WTC11 (cell line): ENCODE results near the gene GAK. TPM values are rescaled to one million over a fixed set of nuclear protein-coding genes. Genes with fewer than 3 reads are reported as not detected.

Experiments used
- ATAC-seq: fragments of 200-7000 bp; cut with Tn5 transposase; 2 replicates; pipeline ENCODE4 v1.10.0; 2021; ENCODE audit warnings: mild to moderate bottlenecking, moderate library complexity
- CTCF ChIA-PET: fragments of 300-600 bp; sonication (Branson Sonifier 250); formaldehyde crosslinking; loops from one replicate; lab custom pipeline; 2021; ENCODE audit warnings: antibody characterized with exemption; lab: Charles Lee
- POLR2A ChIA-PET: fragments of 350-600 bp; sonication (Branson Sonifier 250); formaldehyde crosslinking; loops from one replicate; lab custom pipeline; 2021; ENCODE audit warnings: antibody characterized with exemption; lab: Charles Lee
- DNase-seq: peaks from one replicate; pipeline ENCODE4 v3.0.0; 2021; ENCODE audit warnings: low spot score
- H3K27ac Mint-ChIP-seq: 2 replicates; pipeline ENCODE4 v1.8.0; 2021; ENCODE audit warnings: mixed read lengths
- H3K27me3 Mint-ChIP-seq: 2 replicates; pipeline ENCODE4 v1.8.0; 2021; ENCODE audit warnings: low read depth, mild to moderate bottlenecking, moderate library complexity, mixed read lengths
- H3K36me3 Mint-ChIP-seq: 2 replicates; pipeline ENCODE4 v1.8.0; 2021; ENCODE audit warnings: mixed read lengths
- H3K4me1 Mint-ChIP-seq: 2 replicates; pipeline ENCODE4 v1.8.0; 2022; ENCODE audit warnings: mixed read lengths
- H3K4me3 Mint-ChIP-seq: 2 replicates; pipeline ENCODE4 v1.8.0; 2021; ENCODE audit warnings: mild to moderate bottlenecking, moderate library complexity, mixed read lengths
- H3K9me3 Mint-ChIP-seq: 2 replicates; pipeline ENCODE4 v1.8.0; 2021; ENCODE audit warnings: mixed read lengths
- CBFB ChIP-seq: sonication (generic); formaldehyde crosslinking; IDR thresholded peaks from 2 replicates; pipeline ENCODE4 v1.8.1; 2022; ENCODE audit warnings: mild to moderate bottlenecking, low read depth, missing genetic modification reagents
- EMX1 ChIP-seq: fragments of 250-450 bp; sonication (Bioruptor Pico); IDR thresholded peaks from 2 replicates; pipeline ENCODE4 v1.8.0; 2021; ENCODE audit warnings: mild to moderate bottlenecking
- ETV6 ChIP-seq: sonication (generic); formaldehyde crosslinking; IDR thresholded peaks from 2 replicates; pipeline ENCODE4 v1.8.1; 2022; ENCODE audit warnings: mild to moderate bottlenecking, missing genetic modification reagents
- GTF2I ChIP-seq: fragments of 250-450 bp; sonication (Bioruptor Pico); conservative IDR thresholded peaks from 2 replicates; pipeline ENCODE4 v1.4.0; 2021; ENCODE audit warnings: mild to moderate bottlenecking
- PRRX2 ChIP-seq: fragments of 250-450 bp; sonication (Bioruptor Pico); IDR thresholded peaks from 2 replicates; pipeline ENCODE4 v1.8.0; 2021; ENCODE audit warnings: mild to moderate bottlenecking
- RELA ChIP-seq: sonication (generic); formaldehyde crosslinking; IDR thresholded peaks from 2 replicates; pipeline ENCODE4 v1.8.1; 2022; ENCODE audit warnings: missing genetic modification reagents, mild to moderate bottlenecking, borderline replicate concordance
- SMAD4 ChIP-seq: sonication (generic); formaldehyde crosslinking; IDR thresholded peaks from 2 replicates; pipeline ENCODE4 v1.8.0; 2022; ENCODE audit warnings: mild to moderate bottlenecking, missing genetic modification reagents
- SOX15 ChIP-seq: fragments of 250-450 bp; sonication (Bioruptor Pico); IDR thresholded peaks from 2 replicates; pipeline ENCODE4 v1.9.0; 2021; ENCODE audit warnings: mild to moderate bottlenecking
- TEAD4 ChIP-seq: sonication (generic); formaldehyde crosslinking; IDR thresholded peaks from 2 replicates; pipeline ENCODE4 v1.8.0; 2022; ENCODE audit warnings: mild to moderate bottlenecking, missing genetic modification reagents
- ZBTB21 ChIP-seq: sonication (generic); formaldehyde crosslinking; IDR thresholded peaks from 2 replicates; pipeline ENCODE4 v1.8.1; 2023; ENCODE audit warnings: mild to moderate bottlenecking, missing genetic modification reagents, borderline replicate concordance
- ZNF232 ChIP-seq: sonication (generic); formaldehyde crosslinking; IDR thresholded peaks from 2 replicates; pipeline ENCODE4 v1.8.0; 2022; ENCODE audit warnings: mild to moderate bottlenecking, missing genetic modification reagents
- total RNA-seq: library from RNA; stranded (reverse); gene quantifications from 3 replicates; pipeline ENCODE4 v1.2.3, GENCODE V29; 2021
- TF ChIP-seq, protein P1 (sequence below): fragments of 250-450 bp; sonication (Bioruptor Pico); IDR thresholded peaks from 2 replicates; pipeline ENCODE4 v1.9.0; 2021; ENCODE audit warnings: mild to moderate bottlenecking, borderline replicate concordance
- TF ChIP-seq, protein P2 (sequence below): sonication (generic); formaldehyde crosslinking; IDR thresholded peaks from 2 replicates; pipeline ENCODE4 v1.8.0; 2022; ENCODE audit warnings: mild to moderate bottlenecking, missing genetic modification reagents
- TF ChIP-seq, protein P3 (sequence below): sonication (generic); formaldehyde crosslinking; conservative IDR thresholded peaks from 2 replicates; pipeline ENCODE4 v1.8.1; 2022; ENCODE audit warnings: mild to moderate bottlenecking, missing genetic modification reagents
- TF ChIP-seq, protein P4 (sequence below): sonication (generic); formaldehyde crosslinking; IDR thresholded peaks from 2 replicates; pipeline ENCODE4 v1.8.1; 2023; ENCODE audit warnings: mild to moderate bottlenecking, missing genetic modification reagents, moderate library complexity
- TF ChIP-seq, protein P5 (sequence below): sonication (generic); formaldehyde crosslinking; IDR thresholded peaks from 2 replicates; pipeline ENCODE4 v1.8.0; 2022; ENCODE audit warnings: missing genetic modification reagents
- TF ChIP-seq, protein P6 (sequence below): sonication (generic); formaldehyde crosslinking; IDR thresholded peaks from 2 replicates; pipeline ENCODE4 v1.8.1; 2022; ENCODE audit warnings: mild to moderate bottlenecking, moderate library complexity, missing genetic modification reagents
- TF ChIP-seq, protein P7 (sequence below): sonication (generic); formaldehyde crosslinking; IDR thresholded peaks from 2 replicates; pipeline ENCODE4 v1.8.0; 2022; ENCODE audit warnings: mild to moderate bottlenecking, missing genetic modification reagents

GAK gene
- total RNA-seq, 1 experiment from 2014 or later: 121 TPM

DNA sequence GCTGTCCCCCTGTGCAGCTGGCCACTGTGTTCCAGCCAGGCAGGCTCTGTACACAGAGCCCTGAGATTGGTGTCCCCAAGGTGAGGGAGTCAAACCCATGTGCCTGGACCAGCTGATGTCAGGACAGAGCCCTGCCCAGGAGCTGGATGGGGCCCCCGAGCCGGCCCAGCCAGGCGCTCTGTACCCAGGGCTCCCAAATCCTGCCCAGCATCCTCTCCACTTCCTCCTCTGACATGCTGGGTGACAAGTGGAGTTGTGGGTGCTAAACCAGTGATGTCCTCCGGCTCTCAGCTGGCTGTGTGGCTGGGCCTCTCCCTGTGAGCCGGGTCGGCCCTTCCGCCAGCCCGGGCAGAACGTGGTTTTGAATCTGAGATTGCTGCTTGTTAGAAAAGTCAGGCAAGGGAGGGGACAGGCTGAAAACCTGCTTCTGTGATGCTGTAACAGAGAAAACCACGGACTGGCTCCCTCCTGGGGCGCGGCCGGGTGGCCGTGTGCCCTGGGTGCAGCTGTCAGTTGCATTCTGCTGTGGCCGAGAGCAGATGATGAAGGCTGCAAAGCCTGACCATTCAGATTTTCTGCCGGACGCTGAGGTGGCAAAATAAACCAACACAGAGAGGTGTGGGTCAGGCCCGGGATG lies 98.3 kb downstream of the GAK start:
- Mint-ChIP-seq H3K9me3 (peaks cover 15% of the 10 kb centered on the region), H3K36me3 (peaks cover 5% of the 10 kb centered on the region), H3K4me1 (no peaks in the 10 kb centered on the region), H3K4me3 (no peak overlapping the region), H3K27me3 (peaks cover 4% of the 10 kb centered on the region), H3K27ac (no peak overlapping the region)
- DNase-seq (no peak), ATAC-seq (no peak)
- TF ChIP-seq, protein P1, sequence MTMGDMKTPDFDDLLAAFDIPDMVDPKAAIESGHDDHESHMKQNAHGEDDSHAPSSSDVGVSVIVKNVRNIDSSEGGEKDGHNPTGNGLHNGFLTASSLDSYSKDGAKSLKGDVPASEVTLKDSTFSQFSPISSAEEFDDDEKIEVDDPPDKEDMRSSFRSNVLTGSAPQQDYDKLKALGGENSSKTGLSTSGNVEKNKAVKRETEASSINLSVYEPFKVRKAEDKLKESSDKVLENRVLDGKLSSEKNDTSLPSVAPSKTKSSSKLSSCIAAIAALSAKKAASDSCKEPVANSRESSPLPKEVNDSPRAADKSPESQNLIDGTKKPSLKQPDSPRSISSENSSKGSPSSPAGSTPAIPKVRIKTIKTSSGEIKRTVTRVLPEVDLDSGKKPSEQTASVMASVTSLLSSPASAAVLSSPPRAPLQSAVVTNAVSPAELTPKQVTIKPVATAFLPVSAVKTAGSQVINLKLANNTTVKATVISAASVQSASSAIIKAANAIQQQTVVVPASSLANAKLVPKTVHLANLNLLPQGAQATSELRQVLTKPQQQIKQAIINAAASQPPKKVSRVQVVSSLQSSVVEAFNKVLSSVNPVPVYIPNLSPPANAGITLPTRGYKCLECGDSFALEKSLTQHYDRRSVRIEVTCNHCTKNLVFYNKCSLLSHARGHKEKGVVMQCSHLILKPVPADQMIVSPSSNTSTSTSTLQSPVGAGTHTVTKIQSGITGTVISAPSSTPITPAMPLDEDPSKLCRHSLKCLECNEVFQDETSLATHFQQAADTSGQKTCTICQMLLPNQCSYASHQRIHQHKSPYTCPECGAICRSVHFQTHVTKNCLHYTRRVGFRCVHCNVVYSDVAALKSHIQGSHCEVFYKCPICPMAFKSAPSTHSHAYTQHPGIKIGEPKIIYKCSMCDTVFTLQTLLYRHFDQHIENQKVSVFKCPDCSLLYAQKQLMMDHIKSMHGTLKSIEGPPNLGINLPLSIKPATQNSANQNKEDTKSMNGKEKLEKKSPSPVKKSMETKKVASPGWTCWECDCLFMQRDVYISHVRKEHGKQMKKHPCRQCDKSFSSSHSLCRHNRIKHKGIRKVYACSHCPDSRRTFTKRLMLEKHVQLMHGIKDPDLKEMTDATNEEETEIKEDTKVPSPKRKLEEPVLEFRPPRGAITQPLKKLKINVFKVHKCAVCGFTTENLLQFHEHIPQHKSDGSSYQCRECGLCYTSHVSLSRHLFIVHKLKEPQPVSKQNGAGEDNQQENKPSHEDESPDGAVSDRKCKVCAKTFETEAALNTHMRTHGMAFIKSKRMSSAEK (CRISPR knock-in tag): no peak
- TF ChIP-seq ZBTB21 (CRISPR knock-in tag) (no peak), GTF2I (no peak), SOX15 (CRISPR knock-in tag) (no peak), RELA (CRISPR knock-in tag) (no peak), TEAD4 (CRISPR knock-in tag) (no peak), EMX1 (CRISPR knock-in tag) (no peak)
- TF ChIP-seq, protein P2, sequence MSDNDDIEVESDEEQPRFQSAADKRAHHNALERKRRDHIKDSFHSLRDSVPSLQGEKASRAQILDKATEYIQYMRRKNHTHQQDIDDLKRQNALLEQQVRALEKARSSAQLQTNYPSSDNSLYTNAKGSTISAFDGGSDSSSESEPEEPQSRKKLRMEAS (CRISPR knock-in tag): no peak
- TF ChIP-seq, protein P3, sequence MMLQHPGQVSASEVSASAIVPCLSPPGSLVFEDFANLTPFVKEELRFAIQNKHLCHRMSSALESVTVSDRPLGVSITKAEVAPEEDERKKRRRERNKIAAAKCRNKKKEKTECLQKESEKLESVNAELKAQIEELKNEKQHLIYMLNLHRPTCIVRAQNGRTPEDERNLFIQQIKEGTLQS: no peak
- TF ChIP-seq, protein P4, sequence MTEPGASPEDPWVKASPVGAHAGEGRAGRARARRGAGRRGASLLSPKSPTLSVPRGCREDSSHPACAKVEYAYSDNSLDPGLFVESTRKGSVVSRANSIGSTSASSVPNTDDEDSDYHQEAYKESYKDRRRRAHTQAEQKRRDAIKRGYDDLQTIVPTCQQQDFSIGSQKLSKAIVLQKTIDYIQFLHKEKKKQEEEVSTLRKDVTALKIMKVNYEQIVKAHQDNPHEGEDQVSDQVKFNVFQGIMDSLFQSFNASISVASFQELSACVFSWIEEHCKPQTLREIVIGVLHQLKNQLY (CRISPR knock-in tag): no peak
- TF ChIP-seq, protein P5, sequence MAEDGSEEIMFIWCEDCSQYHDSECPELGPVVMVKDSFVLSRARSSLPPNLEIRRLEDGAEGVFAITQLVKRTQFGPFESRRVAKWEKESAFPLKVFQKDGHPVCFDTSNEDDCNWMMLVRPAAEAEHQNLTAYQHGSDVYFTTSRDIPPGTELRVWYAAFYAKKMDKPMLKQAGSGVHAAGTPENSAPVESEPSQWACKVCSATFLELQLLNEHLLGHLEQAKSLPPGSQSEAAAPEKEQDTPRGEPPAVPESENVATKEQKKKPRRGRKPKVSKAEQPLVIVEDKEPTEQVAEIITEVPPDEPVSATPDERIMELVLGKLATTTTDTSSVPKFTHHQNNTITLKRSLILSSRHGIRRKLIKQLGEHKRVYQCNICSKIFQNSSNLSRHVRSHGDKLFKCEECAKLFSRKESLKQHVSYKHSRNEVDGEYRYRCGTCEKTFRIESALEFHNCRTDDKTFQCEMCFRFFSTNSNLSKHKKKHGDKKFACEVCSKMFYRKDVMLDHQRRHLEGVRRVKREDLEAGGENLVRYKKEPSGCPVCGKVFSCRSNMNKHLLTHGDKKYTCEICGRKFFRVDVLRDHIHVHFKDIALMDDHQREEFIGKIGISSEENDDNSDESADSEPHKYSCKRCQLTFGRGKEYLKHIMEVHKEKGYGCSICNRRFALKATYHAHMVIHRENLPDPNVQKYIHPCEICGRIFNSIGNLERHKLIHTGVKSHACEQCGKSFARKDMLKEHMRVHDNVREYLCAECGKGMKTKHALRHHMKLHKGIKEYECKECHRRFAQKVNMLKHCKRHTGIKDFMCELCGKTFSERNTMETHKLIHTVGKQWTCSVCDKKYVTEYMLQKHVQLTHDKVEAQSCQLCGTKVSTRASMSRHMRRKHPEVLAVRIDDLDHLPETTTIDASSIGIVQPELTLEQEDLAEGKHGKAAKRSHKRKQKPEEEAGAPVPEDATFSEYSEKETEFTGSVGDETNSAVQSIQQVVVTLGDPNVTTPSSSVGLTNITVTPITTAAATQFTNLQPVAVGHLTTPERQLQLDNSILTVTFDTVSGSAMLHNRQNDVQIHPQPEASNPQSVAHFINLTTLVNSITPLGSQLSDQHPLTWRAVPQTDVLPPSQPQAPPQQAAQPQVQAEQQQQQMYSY (CRISPR knock-in tag): no peak
- TF ChIP-seq, protein P6, sequence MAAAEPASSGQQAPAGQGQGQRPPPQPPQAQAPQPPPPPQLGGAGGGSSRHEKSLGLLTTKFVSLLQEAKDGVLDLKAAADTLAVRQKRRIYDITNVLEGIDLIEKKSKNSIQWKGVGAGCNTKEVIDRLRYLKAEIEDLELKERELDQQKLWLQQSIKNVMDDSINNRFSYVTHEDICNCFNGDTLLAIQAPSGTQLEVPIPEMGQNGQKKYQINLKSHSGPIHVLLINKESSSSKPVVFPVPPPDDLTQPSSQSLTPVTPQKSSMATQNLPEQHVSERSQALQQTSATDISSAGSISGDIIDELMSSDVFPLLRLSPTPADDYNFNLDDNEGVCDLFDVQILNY (CRISPR knock-in tag): no peak
- ChIA-PET POLR2A (no interaction called here), CTCF (interaction anchor here (1.1 to 1.4 kb wide), 2 partner anchors 39 to 133 kb away, joined by 3 read pairs; no protein-coding TSS in a partner anchor)

DNA sequence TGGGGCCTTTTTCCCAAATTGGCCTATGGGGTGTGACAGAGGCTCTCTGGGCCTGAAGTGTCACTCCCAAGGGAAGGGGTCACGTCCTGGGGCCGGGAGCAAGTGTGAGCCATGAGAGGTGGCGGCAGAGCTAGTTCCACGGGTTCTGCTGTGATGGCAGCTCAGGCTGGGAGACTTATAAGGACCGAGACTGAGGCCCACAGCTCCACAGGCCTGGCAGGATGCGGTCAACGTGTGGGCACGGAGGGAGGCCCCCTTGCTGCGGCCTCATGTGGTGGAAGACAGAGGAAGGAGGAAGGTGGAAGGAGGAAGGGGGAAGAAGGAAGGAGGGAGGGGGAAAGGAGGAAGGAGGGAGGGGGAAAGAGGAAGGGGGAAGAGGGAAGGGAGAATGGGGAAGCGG lies 99.0 kb downstream of the GAK start:
- Mint-ChIP-seq H3K9me3 (peaks cover 12% of the 10 kb centered on the region), H3K27ac (no peak overlapping the region), H3K27me3 (peaks cover 11% of the 10 kb centered on the region), H3K36me3 (peaks cover 5% of the 10 kb centered on the region), H3K4me1 (no peaks in the 10 kb centered on the region), H3K4me3 (no peak overlapping the region)
- ATAC-seq: no peak
- ChIA-PET CTCF (interaction anchor here (1.1 to 1.4 kb wide), 2 partner anchors 38 to 133 kb away, joined by 3 read pairs; no protein-coding TSS in a partner anchor), POLR2A (no interaction called here)
- no peak for DNase-seq
- TF ChIP-seq CBFB (CRISPR knock-in tag): no peak
- TF ChIP-seq SMAD4: no peak
- TF ChIP-seq, protein P7, sequence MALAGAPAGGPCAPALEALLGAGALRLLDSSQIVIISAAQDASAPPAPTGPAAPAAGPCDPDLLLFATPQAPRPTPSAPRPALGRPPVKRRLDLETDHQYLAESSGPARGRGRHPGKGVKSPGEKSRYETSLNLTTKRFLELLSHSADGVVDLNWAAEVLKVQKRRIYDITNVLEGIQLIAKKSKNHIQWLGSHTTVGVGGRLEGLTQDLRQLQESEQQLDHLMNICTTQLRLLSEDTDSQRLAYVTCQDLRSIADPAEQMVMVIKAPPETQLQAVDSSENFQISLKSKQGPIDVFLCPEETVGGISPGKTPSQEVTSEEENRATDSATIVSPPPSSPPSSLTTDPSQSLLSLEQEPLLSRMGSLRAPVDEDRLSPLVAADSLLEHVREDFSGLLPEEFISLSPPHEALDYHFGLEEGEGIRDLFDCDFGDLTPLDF: no peak
- TF ChIP-seq SOX15 (CRISPR knock-in tag): no peak
- TF ChIP-seq, protein P5 (CRISPR knock-in tag): no peak
- no peak for TF ChIP-seq ETV6 (CRISPR knock-in tag)
- no peak for TF ChIP-seq ZNF232
- no peak for TF ChIP-seq PRRX2 (CRISPR knock-in tag)
